Stimulated activated CD4-positive, alpha-beta T cell treated with anti-CD3 and anti-CD28 coated beads, Interleukin-4, amount 100 ng/mL, for 1 hour (primary cell): ENCODE data around the gene SLC15A5.

Experiments
- DNase-seq: peaks from one replicate; pipeline ENCODE4 v3.0.0-alpha.2; 2020

Gene SLC15A5

GRCh38 chr12:16277585-16277984 is at the start of gene SLC15A5:
Gene SLC15A5, minus strand, starts transcription at chr12:16277685. Its CDS starts 0 bp downstream, at chr12:16277685.
- DNase-seq = no peak

- DNase-seq = no peak
Observed at GRCh38 chr12:16325426-16325825, 47.9 kb upstream of the SLC15A5 start.

- no peak for DNase-seq
Observed at GRCh38 chr12:16324772-16325171, 47.3 kb upstream of the SLC15A5 start.

GRCh38 chr12:16324272-16324671 is 46.8 kb upstream of the SLC15A5 start:
- DNase-seq = no peak

- no peak for DNase-seq
Observed at GRCh38 chr12:16323638-16324037, 46.2 kb upstream of the SLC15A5 start.

GRCh38 chr12:16323010-16323409 is 45.5 kb upstream of the SLC15A5 start:
- DNase-seq = no peak

GRCh38 chr12:16310934-16311333 is 33.4 kb upstream of the SLC15A5 start:
- no peak for DNase-seq

- DNase-seq = no peak
Observed at GRCh38 chr12:16307856-16308475, 30.5 kb upstream of the SLC15A5 start.

- DNase-seq = no peak
Observed at GRCh38 chr12:16303939-16304338, 26.5 kb upstream of the SLC15A5 start.

GRCh38 chr12:16300736-16301135 is 23.3 kb upstream of the SLC15A5 start:
- DNase-seq = no peak

- no peak for DNase-seq
Observed at GRCh38 chr12:16300122-16300521, 22.6 kb upstream of the SLC15A5 start.

GRCh38 chr12:16299403-16299802 is 21.9 kb upstream of the SLC15A5 start:
- DNase-seq = no peak

- DNase-seq = no peak
Observed at GRCh38 chr12:16297521-16297920, 20.0 kb upstream of the SLC15A5 start.

- no peak for DNase-seq
Observed at GRCh38 chr12:16294376-16294956, 17.0 kb upstream of the SLC15A5 start.

- no peak for DNase-seq
Observed at GRCh38 chr12:16291032-16291431, 13.5 kb upstream of the SLC15A5 start.

- no peak for DNase-seq
Observed at GRCh38 chr12:16285586-16285985, 8.1 kb upstream of the SLC15A5 start.

- DNase-seq = no peak
Observed at GRCh38 chr12:16282978-16283377, 5.5 kb upstream of the SLC15A5 start.

GRCh38 chr12:16282081-16282480 is 4.6 kb upstream of the SLC15A5 start:
- DNase-seq = no peak

- no peak for DNase-seq
Observed at GRCh38 chr12:16281157-16281556, 3.7 kb upstream of the SLC15A5 start.

- DNase-seq = no peak
Observed at GRCh38 chr12:16272222-16272621, 5.3 kb downstream of the SLC15A5 start.

- no peak for DNase-seq
Observed at GRCh38 chr12:16271062-16271461, 6.4 kb downstream of the SLC15A5 start.

GRCh38 chr12:16269946-16270345 is 7.5 kb downstream of the SLC15A5 start:
- DNase-seq = no peak

GRCh38 chr12:16266085-16266484 is 11.4 kb downstream of the SLC15A5 start:
- no peak for DNase-seq

- DNase-seq = no peak
Observed at GRCh38 chr12:16261944-16262475, 15.5 kb downstream of the SLC15A5 start.

GRCh38 chr12:16260206-16260605 is 17.3 kb downstream of the SLC15A5 start:
- no peak for DNase-seq
